Fibroblast of peridontal ligament (primary cell): ENCODE measurements around the gene CACNA1H.

Source experiments
- DNase-seq: peaks from one replicate; pipeline ENCODE4 v3.0.0-alpha.2; 2010; ENCODE audit errors: extremely low read depth

CACNA1H gene

GRCh38 chr16:1158456-1159324 is 5.8 kb downstream of the CACNA1H start:
- no peak for DNase-seq

- DNase-seq = no peak
Measured at GRCh38 chr16:1159325-1159972, 6.5 kb downstream of the CACNA1H start.

- DNase-seq = no peak
Measured at GRCh38 chr16:1159973-1160772, 7.3 kb downstream of the CACNA1H start.

GRCh38 chr16:1160773-1161348 is 8.0 kb downstream of the CACNA1H start:
- no peak for DNase-seq

- DNase-seq = no peak
Measured at GRCh38 chr16:1162701-1163566, 10.0 kb downstream of the CACNA1H start.

- DNase-seq = no peak
Measured at GRCh38 chr16:1163567-1164055, 10.7 kb downstream of the CACNA1H start.

GRCh38 chr16:1164382-1164781 is 11.5 kb downstream of the CACNA1H start:
- no peak for DNase-seq

- no peak for DNase-seq
Measured at GRCh38 chr16:1164975-1165374, 12.1 kb downstream of the CACNA1H start.

GRCh38 chr16:1165511-1165910 is 12.6 kb downstream of the CACNA1H start:
- DNase-seq = no peak

- DNase-seq = no peak
Measured at GRCh38 chr16:1167276-1168107, 14.6 kb downstream of the CACNA1H start.

GRCh38 chr16:1168837-1169236 is 15.9 kb downstream of the CACNA1H start:
- DNase-seq = no peak

- DNase-seq = no peak
Measured at GRCh38 chr16:1169285-1170075, 16.6 kb downstream of the CACNA1H start.

- no peak for DNase-seq
Measured at GRCh38 chr16:1170076-1170418, 17.1 kb downstream of the CACNA1H start.

GRCh38 chr16:1171001-1171400 is 18.1 kb downstream of the CACNA1H start:
- no peak for DNase-seq

- DNase-seq = no peak
Measured at GRCh38 chr16:1171854-1172428, 19.0 kb downstream of the CACNA1H start.

GRCh38 chr16:1172651-1173050 is 19.7 kb downstream of the CACNA1H start:
- DNase-seq = no peak

GRCh38 chr16:1173788-1174451 is 21.0 kb downstream of the CACNA1H start:
- DNase-seq = no peak
